Activated CD4-positive, alpha-beta T cell treated with anti-CD3 and anti-CD28 coated beads, Interleukin-2, amount 10 ng/mL, durations not matched to agents 7 days and 5 days (primary cell): ENCODE data around the gene CEP104. TPM values are rescaled to one million over a fixed set of nuclear protein-coding genes. Genes with fewer than 3 reads are reported as not detected.
A peak's percentile ranks its signal among the peaks of the same experiment; 100 is the strongest.

Experiments
- CTCF ChIA-PET: fragments of 350-600 bp; sonication (Branson Sonifier 250); formaldehyde crosslinking; loops from one replicate; lab custom pipeline; 2021; ENCODE audit warnings: antibody characterized with exemption; lab: Charles Lee
- POLR2A ChIA-PET: fragments of 350-600 bp; sonication (Branson Sonifier 250); formaldehyde crosslinking; loops from one replicate; lab custom pipeline; 2021; ENCODE audit warnings: antibody characterized with exemption; lab: Charles Lee
- DNase-seq: peaks from one replicate; pipeline ENCODE4 v3.0.0-alpha.2; 2020
- H3K27ac Mint-ChIP-seq: one replicate; pipeline ENCODE4 v1.8.0; 2021; ENCODE audit warnings: mild to moderate bottlenecking, moderate library complexity, mixed read lengths
- H3K27me3 Mint-ChIP-seq: one replicate; pipeline ENCODE4 v1.8.0; 2021; ENCODE audit warnings: mixed read lengths
- H3K36me3 Mint-ChIP-seq: one replicate; pipeline ENCODE4 v1.8.0; 2021; ENCODE audit warnings: low read depth, mixed read lengths
- H3K4me1 Mint-ChIP-seq: one replicate; pipeline ENCODE4 v1.8.0; 2021; ENCODE audit warnings: mixed read lengths
- H3K4me3 Mint-ChIP-seq: one replicate; pipeline ENCODE4 v1.8.0; 2021; ENCODE audit warnings: mild to moderate bottlenecking, moderate library complexity, mixed read lengths
- H3K9me3 Mint-ChIP-seq: one replicate; pipeline ENCODE4 v1.8.0; 2021; ENCODE audit warnings: mixed read lengths
- total RNA-seq, 2 experiments: library from RNA; stranded (reverse); gene quantifications; one replicate each; pipeline ENCODE4 v1.2.3, GENCODE V29; 2021

Gene CEP104
- total RNA-seq, 2 experiments from 2014 or later = 43.8 to 50.1 TPM

GRCh38 chr1:3827813-3828307 is 29.2 kb downstream of the CEP104 start:
- Mint-ChIP-seq H3K4me3 (no peak overlapping the region), H3K9me3 (no peaks in the 10 kb centered on the region), H3K4me1 (no peaks in the 10 kb centered on the region), H3K27me3 (no peaks in the 10 kb centered on the region), H3K36me3 (peaks cover 22% of the 10 kb centered on the region), H3K27ac (peak overlapping the region; percentile 36)
- no peak for DNase-seq
- ChIA-PET POLR2A (no interaction called here), CTCF (interaction anchor here (1.0 kb wide), 1 partner anchor 11 kb away, joined by 3 read pairs; no protein-coding TSS in a partner anchor)

DNA sequence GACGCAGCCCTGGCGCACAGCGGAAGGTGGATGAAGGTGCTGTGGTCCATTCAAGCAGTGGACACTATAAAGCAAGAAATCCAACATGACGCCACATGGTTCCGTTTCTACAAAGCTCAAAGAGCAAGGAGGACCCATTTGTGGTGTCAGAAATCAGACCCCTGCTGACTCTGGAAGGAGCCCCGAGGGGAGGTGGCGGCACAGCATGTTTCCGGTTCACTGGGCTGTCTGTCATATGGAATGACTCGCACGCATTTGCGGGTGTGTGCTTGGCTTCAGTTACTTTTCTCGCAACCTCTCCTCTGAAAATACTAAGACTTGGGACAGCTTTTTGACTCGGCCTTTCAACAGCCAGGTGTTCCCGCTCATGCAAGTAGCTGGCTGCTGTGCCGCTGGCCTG is 31.7 kb downstream of the CEP104 start:
- Mint-ChIP-seq H3K4me1 (no peaks in the 10 kb centered on the region), H3K27me3 (no peaks in the 10 kb centered on the region), H3K36me3 (peaks cover 22% of the 10 kb centered on the region), H3K27ac (no peak overlapping the region), H3K9me3 (no peaks in the 10 kb centered on the region), H3K4me3 (no peak overlapping the region)
- POLR2A ChIA-PET = no interaction called here
- CTCF ChIA-PET = no interaction called here
- DNase-seq = no peak

GRCh38 chr1:3824650-3825049 is 32.4 kb downstream of the CEP104 start:
- no peak for DNase-seq
- Mint-ChIP-seq H3K4me1 (no peaks in the 10 kb centered on the region), H3K36me3 (peaks cover 22% of the 10 kb centered on the region), H3K27ac (no peak overlapping the region), H3K27me3 (no peaks in the 10 kb centered on the region), H3K9me3 (no peaks in the 10 kb centered on the region), H3K4me3 (no peak overlapping the region)
- CTCF ChIA-PET = no interaction called here
- POLR2A ChIA-PET = no interaction called here

DNA sequence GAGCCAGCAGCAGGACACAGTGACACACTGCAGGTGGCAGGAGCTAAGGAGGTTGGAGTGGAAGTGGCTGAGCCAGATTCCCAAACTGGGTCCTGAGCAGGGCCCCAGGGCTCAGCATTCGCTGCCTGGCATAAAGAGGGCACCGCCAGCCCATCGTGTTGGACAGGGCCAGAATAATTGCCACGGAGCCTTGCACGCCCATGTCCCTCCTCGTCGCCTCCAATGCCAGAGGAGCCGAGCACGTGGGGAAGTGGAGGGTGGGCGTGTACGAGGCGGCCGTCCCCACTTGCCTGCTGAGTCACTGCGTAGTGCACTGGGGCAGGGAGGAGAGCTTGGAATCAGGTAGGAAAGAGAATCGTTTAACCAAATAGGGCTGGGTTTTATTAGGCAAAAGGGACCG is 34.6 kb downstream of the CEP104 start:
- Mint-ChIP-seq H3K4me1 (no peaks in the 10 kb centered on the region), H3K27ac (no peak overlapping the region), H3K4me3 (no peak overlapping the region), H3K9me3 (no peaks in the 10 kb centered on the region), H3K36me3 (peaks cover 16% of the 10 kb centered on the region), H3K27me3 (no peaks in the 10 kb centered on the region)
- ChIA-PET POLR2A (no interaction called here), CTCF (no interaction called here)
- DNase-seq = no peak

- H3K27me3 Mint-ChIP-seq = no peaks in the 10 kb centered on the region
- ChIA-PET POLR2A (no interaction called here), CTCF (no interaction called here)
- H3K27ac Mint-ChIP-seq = no peak overlapping the region
- no peak overlapping the region for H3K4me3 Mint-ChIP-seq
- H3K4me1 Mint-ChIP-seq = no peaks in the 10 kb centered on the region
- DNase-seq = no peak
- no peaks in the 10 kb centered on the region for H3K9me3 Mint-ChIP-seq
- peaks cover 16% of the 10 kb centered on the region for H3K36me3 Mint-ChIP-seq
These were observed 35.1 kb downstream of the CEP104 start for GRCh38 chr1:3821908-3822307.

- H3K9me3 Mint-ChIP-seq = no peaks in the 10 kb centered on the region
- H3K4me3 Mint-ChIP-seq = no peak overlapping the region
- H3K27me3 Mint-ChIP-seq = no peaks in the 10 kb centered on the region
- H3K4me1 Mint-ChIP-seq = no peaks in the 10 kb centered on the region
- peaks cover 16% of the 10 kb centered on the region for H3K36me3 Mint-ChIP-seq
- CTCF ChIA-PET = no interaction called here
- no peak for DNase-seq
- H3K27ac Mint-ChIP-seq = no peak overlapping the region
- POLR2A ChIA-PET = no interaction called here
These were observed 35.6 kb downstream of the CEP104 start for GRCh38 chr1:3821447-3821846.

- no peaks in the 10 kb centered on the region for H3K4me1 Mint-ChIP-seq
- H3K4me3 Mint-ChIP-seq = no peak overlapping the region
- H3K9me3 Mint-ChIP-seq = no peaks in the 10 kb centered on the region
- ChIA-PET POLR2A (no interaction called here), CTCF (no interaction called here)
- no peaks in the 10 kb centered on the region for H3K27me3 Mint-ChIP-seq
- no peak overlapping the region for H3K27ac Mint-ChIP-seq
- peaks cover 16% of the 10 kb centered on the region for H3K36me3 Mint-ChIP-seq
- DNase-seq = no peak
These were observed 36.0 kb downstream of the CEP104 start for GRCh38 chr1:3821004-3821403.

DNA sequence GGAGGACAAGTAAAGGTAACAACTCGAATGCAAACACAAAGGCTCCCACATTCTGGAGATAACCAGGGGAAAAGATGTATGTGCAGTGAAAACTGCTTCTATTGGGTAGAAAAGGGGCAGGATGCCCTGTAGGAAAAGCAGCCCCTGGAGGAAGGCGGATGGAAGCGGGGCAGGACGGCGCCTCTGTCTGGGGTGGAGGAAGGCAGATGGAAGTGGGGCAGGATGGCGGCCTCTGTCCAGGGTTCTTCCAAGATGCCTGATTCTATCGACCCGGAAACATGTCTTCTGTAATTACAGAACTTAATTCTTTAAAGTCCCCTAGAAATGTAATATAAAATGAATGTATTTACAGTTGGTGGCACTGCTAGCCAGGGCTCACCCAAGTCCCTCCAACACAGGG is 36.7 kb downstream of the CEP104 start:
- Mint-ChIP-seq H3K9me3 (no peaks in the 10 kb centered on the region), H3K27ac (no peak overlapping the region), H3K4me1 (no peaks in the 10 kb centered on the region), H3K27me3 (no peaks in the 10 kb centered on the region), H3K36me3 (peaks cover 16% of the 10 kb centered on the region), H3K4me3 (no peak overlapping the region)
- DNase-seq = no peak
- ChIA-PET CTCF (no interaction called here), POLR2A (no interaction called here)

- Mint-ChIP-seq H3K4me1 (no peaks in the 10 kb centered on the region), H3K27ac (no peak overlapping the region), H3K4me3 (no peak overlapping the region), H3K9me3 (no peaks in the 10 kb centered on the region), H3K27me3 (no peaks in the 10 kb centered on the region), H3K36me3 (peaks cover 16% of the 10 kb centered on the region)
- POLR2A ChIA-PET = no interaction called here
- no peak for DNase-seq
- CTCF ChIA-PET = no interaction called here
These were observed 37.2 kb downstream of the CEP104 start for GRCh38 chr1:3819771-3820200.

- CTCF ChIA-PET = no interaction called here
- H3K27me3 Mint-ChIP-seq = no peaks in the 10 kb centered on the region
- H3K4me3 Mint-ChIP-seq = no peak overlapping the region
- H3K36me3 Mint-ChIP-seq = peaks cover 9% of the 10 kb centered on the region
- H3K27ac Mint-ChIP-seq = no peak overlapping the region
- DNase-seq = no peak
- H3K4me1 Mint-ChIP-seq = no peaks in the 10 kb centered on the region
- H3K9me3 Mint-ChIP-seq = no peaks in the 10 kb centered on the region
- POLR2A ChIA-PET = no interaction called here
These were observed 39.0 kb downstream of the CEP104 start for GRCh38 chr1:3817821-3818597.

- Mint-ChIP-seq H3K4me1 (no peaks in the 10 kb centered on the region), H3K27me3 (no peaks in the 10 kb centered on the region), H3K36me3 (peaks cover 9% of the 10 kb centered on the region), H3K9me3 (no peaks in the 10 kb centered on the region), H3K4me3 (no peak overlapping the region), H3K27ac (no peak overlapping the region)
- no peak for DNase-seq
- POLR2A ChIA-PET = no interaction called here
- CTCF ChIA-PET = interaction anchor here (1.0 kb wide), 1 partner anchor 11 kb away, joined by 3 read pairs; no protein-coding TSS in a partner anchor
These were observed 39.8 kb downstream of the CEP104 start for GRCh38 chr1:3817138-3817740.

DNA sequence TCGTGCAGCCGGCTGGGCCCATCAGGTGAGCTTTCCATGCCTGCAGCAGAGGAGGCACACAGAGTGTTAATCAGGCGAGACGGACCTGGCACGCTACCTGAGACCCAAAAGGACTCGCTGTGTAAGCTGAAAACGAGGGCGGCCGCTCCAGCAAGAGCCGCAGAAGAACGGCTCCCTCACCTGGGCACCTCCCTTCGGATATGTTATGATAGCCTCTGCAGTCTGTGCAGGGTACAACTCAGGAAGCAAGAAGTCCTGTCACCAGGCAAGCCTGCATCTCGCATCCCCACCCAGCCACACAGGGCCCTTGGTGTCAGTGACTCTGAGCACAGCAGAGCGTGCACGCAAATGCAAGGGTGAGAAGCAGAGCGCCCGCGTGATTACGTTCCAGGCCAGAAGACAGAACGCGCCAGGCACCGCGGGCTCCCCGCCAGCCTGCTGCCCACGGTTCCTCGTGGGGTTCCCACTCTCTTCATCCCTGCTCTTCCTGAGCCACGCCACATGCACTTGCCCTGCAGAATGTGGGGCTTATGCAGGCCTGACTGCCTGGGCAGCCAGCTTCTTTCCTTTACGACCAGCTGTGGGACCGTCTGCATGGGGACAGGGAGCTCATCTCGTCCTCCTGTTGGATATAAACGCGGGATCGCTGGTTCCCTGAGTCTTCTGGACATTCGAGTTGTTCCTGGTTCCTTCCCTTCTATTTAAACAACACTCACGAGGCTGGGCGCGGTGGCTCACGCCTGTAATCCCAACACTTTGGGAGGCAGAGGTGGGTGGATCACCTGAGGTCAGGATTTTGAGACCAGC is 40.5 kb downstream of the CEP104 start:
- H3K4me1 Mint-ChIP-seq = no peaks in the 10 kb centered on the region
- no peak overlapping the region for H3K4me3 Mint-ChIP-seq
- CTCF ChIA-PET = interaction anchor here (1.0 kb wide), 1 partner anchor 12 kb away, joined by 3 read pairs; no protein-coding TSS in a partner anchor
- H3K36me3 Mint-ChIP-seq = peaks cover 8% of the 10 kb centered on the region
- no peak overlapping the region for H3K27ac Mint-ChIP-seq
- no peak for DNase-seq
- POLR2A ChIA-PET = no interaction called here
- H3K27me3 Mint-ChIP-seq = no peaks in the 10 kb centered on the region
- H3K9me3 Mint-ChIP-seq = no peaks in the 10 kb centered on the region
